WTC11 (cell line): Measurements from ENCODE around the gene TBRG4. TPM values are rescaled to one million over a fixed set of nuclear protein-coding genes. Genes with fewer than 3 reads are reported as not detected.

Experiments used
- ATAC-seq: fragments of 200-7000 bp; cut with Tn5 transposase; 2 replicates; pipeline ENCODE4 v1.10.0; 2021; ENCODE audit warnings: mild to moderate bottlenecking, moderate library complexity
- CTCF ChIA-PET: fragments of 300-600 bp; sonication (Branson Sonifier 250); formaldehyde crosslinking; loops from one replicate; lab custom pipeline; 2021; ENCODE audit warnings: antibody characterized with exemption; lab: Charles Lee
- POLR2A ChIA-PET: fragments of 350-600 bp; sonication (Branson Sonifier 250); formaldehyde crosslinking; loops from one replicate; lab custom pipeline; 2021; ENCODE audit warnings: antibody characterized with exemption; lab: Charles Lee
- DNase-seq: peaks from one replicate; pipeline ENCODE4 v3.0.0; 2021; ENCODE audit warnings: low spot score
- H3K27ac Mint-ChIP-seq: 2 replicates; pipeline ENCODE4 v1.8.0; 2021; ENCODE audit warnings: mixed read lengths
- H3K27me3 Mint-ChIP-seq: 2 replicates; pipeline ENCODE4 v1.8.0; 2021; ENCODE audit warnings: low read depth, mild to moderate bottlenecking, moderate library complexity, mixed read lengths
- H3K36me3 Mint-ChIP-seq: 2 replicates; pipeline ENCODE4 v1.8.0; 2021; ENCODE audit warnings: mixed read lengths
- H3K4me1 Mint-ChIP-seq: 2 replicates; pipeline ENCODE4 v1.8.0; 2022; ENCODE audit warnings: mixed read lengths
- H3K4me3 Mint-ChIP-seq: 2 replicates; pipeline ENCODE4 v1.8.0; 2021; ENCODE audit warnings: mild to moderate bottlenecking, moderate library complexity, mixed read lengths
- H3K9me3 Mint-ChIP-seq: 2 replicates; pipeline ENCODE4 v1.8.0; 2021; ENCODE audit warnings: mixed read lengths
- ARID4B ChIP-seq: sonication (generic); formaldehyde crosslinking; IDR thresholded peaks from 2 replicates; pipeline ENCODE4 v1.8.0; 2023; ENCODE audit warnings: missing genetic modification reagents, mild to moderate bottlenecking, borderline replicate concordance
- ATF3 ChIP-seq: sonication (generic); formaldehyde crosslinking; conservative IDR thresholded peaks from 2 replicates; pipeline ENCODE4 v1.8.1; 2022; ENCODE audit warnings: mild to moderate bottlenecking, missing genetic modification reagents
- CTCF ChIP-seq: fragments of 200-600 bp; IDR thresholded peaks from 2 replicates; pipeline ENCODE4 v1.8.0; 2022; ENCODE audit warnings: antibody characterized with exemption
- E2F1 ChIP-seq: sonication (generic); formaldehyde crosslinking; IDR thresholded peaks from 2 replicates; pipeline ENCODE4 v1.8.0; 2022; ENCODE audit warnings: mild to moderate bottlenecking, missing genetic modification reagents
- GRHL2 ChIP-seq: fragments of 250-450 bp; sonication (Bioruptor Pico); IDR thresholded peaks from 2 replicates; pipeline ENCODE4 v1.8.0; 2022; ENCODE audit warnings: mild to moderate bottlenecking, moderate library complexity; ENCODE audit not compliant: insufficient replicate concordance, severe bottlenecking
- JAZF1 ChIP-seq: fragments of 250-450 bp; sonication (Bioruptor Pico); IDR thresholded peaks from 2 replicates; pipeline ENCODE4 v1.9.0; 2021; ENCODE audit warnings: moderate library complexity, mild to moderate bottlenecking, inconsistent platforms
- MYBL2 ChIP-seq: sonication (generic); formaldehyde crosslinking; IDR thresholded peaks from 2 replicates; pipeline ENCODE4 v1.8.1; 2023; ENCODE audit warnings: mild to moderate bottlenecking, moderate library complexity, missing genetic modification reagents
- NFATC4 ChIP-seq: fragments of 250-450 bp; sonication (Bioruptor Pico); IDR thresholded peaks from 2 replicates; pipeline ENCODE4 v1.9.0; 2021; ENCODE audit warnings: mild to moderate bottlenecking
- NR1H2 ChIP-seq: sonication (generic); formaldehyde crosslinking; IDR thresholded peaks from 2 replicates; pipeline ENCODE4 v1.9.0; 2021; ENCODE audit warnings: mild to moderate bottlenecking, moderate library complexity, missing genetic modification reagents
- PRDM15 ChIP-seq: sonication (generic); formaldehyde crosslinking; IDR thresholded peaks from 2 replicates; pipeline ENCODE4 v1.8.0; 2022; ENCODE audit warnings: missing genetic modification reagents
- SMAD4 ChIP-seq: sonication (generic); formaldehyde crosslinking; IDR thresholded peaks from 2 replicates; pipeline ENCODE4 v1.8.0; 2022; ENCODE audit warnings: mild to moderate bottlenecking, missing genetic modification reagents
- USF2 ChIP-seq: sonication (generic); formaldehyde crosslinking; IDR thresholded peaks from 2 replicates; pipeline ENCODE4 v1.8.1; 2023; ENCODE audit warnings: mild to moderate bottlenecking, missing genetic modification reagents, moderate library complexity
- ZBTB21 ChIP-seq: sonication (generic); formaldehyde crosslinking; IDR thresholded peaks from 2 replicates; pipeline ENCODE4 v1.8.1; 2023; ENCODE audit warnings: mild to moderate bottlenecking, missing genetic modification reagents, borderline replicate concordance
- ZNF232 ChIP-seq: sonication (generic); formaldehyde crosslinking; IDR thresholded peaks from 2 replicates; pipeline ENCODE4 v1.8.0; 2022; ENCODE audit warnings: mild to moderate bottlenecking, missing genetic modification reagents
- ZNF317 ChIP-seq: sonication (generic); formaldehyde crosslinking; IDR thresholded peaks from 2 replicates; pipeline ENCODE4 v1.8.1; 2023; ENCODE audit warnings: low read depth, mild to moderate bottlenecking, moderate library complexity, missing genetic modification reagents, borderline replicate concordance
- total RNA-seq: library from RNA; stranded (reverse); gene quantifications from 3 replicates; pipeline ENCODE4 v1.2.3, GENCODE V29; 2021
- TF ChIP-seq, protein P1 (sequence below): sonication (generic); formaldehyde crosslinking; IDR thresholded peaks from 2 replicates; pipeline ENCODE4 v1.8.1; 2023; ENCODE audit warnings: mild to moderate bottlenecking, moderate library complexity, missing genetic modification reagents
- TF ChIP-seq, protein P2 (sequence below): sonication (generic); formaldehyde crosslinking; IDR thresholded peaks from 2 replicates; pipeline ENCODE4 v1.8.1; 2022; ENCODE audit warnings: mild to moderate bottlenecking, moderate library complexity, missing genetic modification reagents

Gene TBRG4
- total RNA-seq, 1 experiment from 2014 or later, result 167 TPM

DNA sequence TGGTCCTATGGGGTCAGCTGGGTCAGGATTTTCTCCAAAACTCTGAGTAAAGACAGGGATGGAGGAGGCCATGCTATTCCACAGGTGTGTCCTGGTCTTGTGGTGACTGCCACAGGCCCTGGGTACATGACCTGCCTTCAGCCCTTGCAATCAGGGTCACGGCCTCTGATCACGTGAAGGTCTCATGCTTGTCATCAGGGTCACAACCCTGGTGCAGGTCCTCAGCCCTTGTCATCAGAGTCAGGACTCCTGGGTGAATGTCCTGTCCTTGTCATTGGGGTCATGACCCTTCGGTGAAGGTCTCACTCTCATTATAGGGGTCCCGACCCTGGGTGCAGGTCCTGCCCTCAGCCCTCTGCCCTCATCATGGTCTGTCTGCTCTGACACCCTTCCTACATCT, 21.9 kb upstream of the TBRG4 start (continued):
- no peak for TF ChIP-seq JAZF1 (CRISPR knock-in tag)
- TF ChIP-seq, protein P1, sequence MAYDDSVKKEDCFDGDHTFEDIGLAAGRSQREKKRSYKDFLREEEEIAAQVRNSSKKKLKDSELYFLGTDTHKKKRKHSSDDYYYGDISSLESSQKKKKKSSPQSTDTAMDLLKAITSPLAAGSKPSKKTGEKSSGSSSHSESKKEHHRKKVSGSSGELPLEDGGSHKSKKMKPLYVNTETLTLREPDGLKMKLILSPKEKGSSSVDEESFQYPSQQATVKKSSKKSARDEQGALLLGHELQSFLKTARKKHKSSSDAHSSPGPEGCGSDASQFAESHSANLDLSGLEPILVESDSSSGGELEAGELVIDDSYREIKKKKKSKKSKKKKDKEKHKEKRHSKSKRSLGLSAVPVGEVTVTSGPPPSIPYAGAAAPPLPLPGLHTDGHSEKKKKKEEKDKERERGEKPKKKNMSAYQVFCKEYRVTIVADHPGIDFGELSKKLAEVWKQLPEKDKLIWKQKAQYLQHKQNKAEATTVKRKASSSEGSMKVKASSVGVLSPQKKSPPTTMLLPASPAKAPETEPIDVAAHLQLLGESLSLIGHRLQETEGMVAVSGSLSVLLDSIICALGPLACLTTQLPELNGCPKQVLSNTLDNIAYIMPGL (CRISPR knock-in tag), result no peak
- no peak for TF ChIP-seq PRDM15
- no peak for TF ChIP-seq ARID4B (CRISPR knock-in tag)

DNA sequence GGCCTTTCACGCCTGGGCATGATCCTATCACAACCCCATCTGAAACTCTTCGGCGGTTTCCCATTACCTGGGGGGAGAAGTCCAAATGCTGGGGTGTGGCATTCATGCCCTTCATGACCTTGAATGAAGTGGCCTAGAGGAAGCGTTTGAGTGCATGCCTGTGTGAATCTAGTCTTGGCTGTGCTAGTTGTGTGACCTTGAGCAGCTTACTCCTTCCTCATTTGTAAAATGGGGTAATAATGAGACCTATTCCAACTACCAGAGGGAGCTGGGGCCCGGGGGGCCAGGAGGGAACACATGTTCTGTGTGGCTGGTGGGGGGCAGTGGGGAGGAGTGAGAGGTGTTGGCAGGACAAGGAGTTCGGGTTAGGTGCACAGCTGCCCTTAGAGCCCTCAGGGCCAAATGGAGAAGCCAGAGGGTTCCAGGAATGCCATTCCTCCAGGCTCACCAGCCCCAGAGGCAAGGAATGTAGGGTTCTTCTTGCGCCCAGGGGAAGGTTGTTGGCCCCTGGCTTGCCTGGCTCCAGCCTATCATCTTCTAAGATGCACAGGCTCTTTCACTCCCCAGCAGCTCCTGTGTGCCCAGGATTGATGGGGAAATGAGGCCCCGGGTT, 21.3 kb upstream of the TBRG4 start:
- CTCF ChIA-PET, result no interaction called here
- H3K4me3 Mint-ChIP-seq, result no peak overlapping the region
- DNase-seq, result no peak
- no peaks in the 10 kb centered on the region for H3K27me3 Mint-ChIP-seq
- no peak for ATAC-seq
- no peaks in the 10 kb centered on the region for H3K36me3 Mint-ChIP-seq
- H3K9me3 Mint-ChIP-seq, result no peaks in the 10 kb centered on the region
- POLR2A ChIA-PET, result no interaction called here
- peaks cover 4% of the 10 kb centered on the region for H3K4me1 Mint-ChIP-seq
- no peak overlapping the region; the same call in 1 of the 2 replicates for H3K27ac Mint-ChIP-seq
- no peak for TF ChIP-seq USF2 (CRISPR knock-in tag)
- TF ChIP-seq ZNF232 (CRISPR knock-in tag), result no peak
- no peak for TF ChIP-seq ATF3
- TF ChIP-seq, protein P2, sequence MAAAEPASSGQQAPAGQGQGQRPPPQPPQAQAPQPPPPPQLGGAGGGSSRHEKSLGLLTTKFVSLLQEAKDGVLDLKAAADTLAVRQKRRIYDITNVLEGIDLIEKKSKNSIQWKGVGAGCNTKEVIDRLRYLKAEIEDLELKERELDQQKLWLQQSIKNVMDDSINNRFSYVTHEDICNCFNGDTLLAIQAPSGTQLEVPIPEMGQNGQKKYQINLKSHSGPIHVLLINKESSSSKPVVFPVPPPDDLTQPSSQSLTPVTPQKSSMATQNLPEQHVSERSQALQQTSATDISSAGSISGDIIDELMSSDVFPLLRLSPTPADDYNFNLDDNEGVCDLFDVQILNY (CRISPR knock-in tag), result no peak
- no peak for TF ChIP-seq ZNF317 (CRISPR knock-in tag)
- TF ChIP-seq CTCF, result no peak
- TF ChIP-seq ZBTB21 (CRISPR knock-in tag), result no peak
- no peak for TF ChIP-seq SMAD4 (CRISPR knock-in tag)
- no peak for TF ChIP-seq NFATC4 (CRISPR knock-in tag)
- no peak for TF ChIP-seq E2F1 (CRISPR knock-in tag)
- TF ChIP-seq MYBL2, result no peak
- TF ChIP-seq GRHL2 (CRISPR knock-in tag), result no peak
- TF ChIP-seq NR1H2 (CRISPR knock-in tag), result no peak
